Globus pallidus (tissue), 1 donor: ENCODE data around the gene IVD.
"Not testable (repeated sequence)": the region's sequence is repeated elsewhere in the genome, so short reads cannot be mapped to it uniquely, and the experiment has no call there.

Experiments
- DNase-seq: peaks from one replicate; pipeline ENCODE4 v3.0.0-alpha.2; 2015; ENCODE audit warnings: low spot score

Gene IVD

DNA sequence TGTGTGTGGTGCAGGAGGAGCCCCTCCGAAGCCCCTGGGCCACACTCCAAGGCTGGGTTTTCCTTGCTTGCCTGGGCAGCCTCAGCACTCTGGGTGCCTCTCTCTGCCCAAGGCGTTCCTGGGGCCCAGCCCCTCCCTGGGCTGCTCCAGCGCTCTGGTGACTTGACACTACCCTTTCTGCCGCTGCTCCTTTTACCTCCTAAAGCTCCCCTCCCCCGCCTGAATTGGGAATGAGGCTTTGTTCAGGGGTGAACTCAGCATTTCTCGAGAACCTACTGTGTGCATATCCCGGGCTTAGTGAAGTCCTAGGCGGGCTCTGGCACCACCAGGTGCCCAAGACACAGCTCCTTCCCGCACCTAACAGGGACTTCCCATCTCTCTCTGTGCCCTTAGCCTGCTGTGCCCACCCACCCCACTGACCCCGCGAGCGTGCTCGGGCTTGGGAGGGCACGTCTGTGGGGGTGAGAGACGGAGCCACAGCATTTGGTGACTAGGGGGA is 33.9 kb downstream of the IVD start:
- DNase-seq, result no peak

DNA sequence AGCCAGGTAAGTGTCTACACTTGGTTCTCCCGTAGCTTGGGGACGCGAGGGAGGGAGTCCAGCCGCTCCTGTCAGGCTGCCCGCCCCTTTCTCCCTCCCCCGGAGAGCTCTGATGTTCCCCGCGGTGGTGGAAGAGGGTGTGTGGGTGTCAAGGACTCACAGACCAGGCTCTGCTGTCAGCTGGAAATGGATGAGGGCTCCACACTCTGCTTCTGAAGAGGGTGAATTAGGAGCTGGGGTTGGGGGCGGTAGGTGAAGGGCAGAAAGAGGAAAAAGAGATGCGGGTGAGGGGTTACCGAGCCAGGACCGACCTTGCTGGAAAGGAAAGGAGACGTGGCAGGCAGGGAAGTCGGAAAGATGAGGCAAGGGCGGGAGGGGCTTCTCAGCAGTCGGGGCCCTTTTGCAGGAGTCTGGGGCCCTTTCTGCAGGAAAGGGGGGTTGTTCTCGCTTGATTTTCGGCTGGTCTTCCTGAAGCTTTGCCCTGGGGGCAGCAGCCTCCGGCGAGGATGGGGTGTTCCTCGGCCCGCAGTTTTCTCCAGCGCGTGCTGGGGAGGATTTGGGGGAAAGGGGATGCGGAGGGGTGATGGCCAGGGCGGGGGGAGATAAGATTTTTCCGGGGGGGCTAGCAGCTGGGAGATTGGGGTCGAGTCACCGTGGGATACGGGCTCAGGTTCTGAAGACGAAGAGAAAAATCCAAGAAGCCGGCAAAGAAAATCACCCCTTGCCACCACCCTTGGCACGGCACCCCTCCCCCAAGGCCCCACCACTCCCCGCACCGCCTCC is 34.6 kb downstream of the IVD start:
- no peak for DNase-seq

DNA sequence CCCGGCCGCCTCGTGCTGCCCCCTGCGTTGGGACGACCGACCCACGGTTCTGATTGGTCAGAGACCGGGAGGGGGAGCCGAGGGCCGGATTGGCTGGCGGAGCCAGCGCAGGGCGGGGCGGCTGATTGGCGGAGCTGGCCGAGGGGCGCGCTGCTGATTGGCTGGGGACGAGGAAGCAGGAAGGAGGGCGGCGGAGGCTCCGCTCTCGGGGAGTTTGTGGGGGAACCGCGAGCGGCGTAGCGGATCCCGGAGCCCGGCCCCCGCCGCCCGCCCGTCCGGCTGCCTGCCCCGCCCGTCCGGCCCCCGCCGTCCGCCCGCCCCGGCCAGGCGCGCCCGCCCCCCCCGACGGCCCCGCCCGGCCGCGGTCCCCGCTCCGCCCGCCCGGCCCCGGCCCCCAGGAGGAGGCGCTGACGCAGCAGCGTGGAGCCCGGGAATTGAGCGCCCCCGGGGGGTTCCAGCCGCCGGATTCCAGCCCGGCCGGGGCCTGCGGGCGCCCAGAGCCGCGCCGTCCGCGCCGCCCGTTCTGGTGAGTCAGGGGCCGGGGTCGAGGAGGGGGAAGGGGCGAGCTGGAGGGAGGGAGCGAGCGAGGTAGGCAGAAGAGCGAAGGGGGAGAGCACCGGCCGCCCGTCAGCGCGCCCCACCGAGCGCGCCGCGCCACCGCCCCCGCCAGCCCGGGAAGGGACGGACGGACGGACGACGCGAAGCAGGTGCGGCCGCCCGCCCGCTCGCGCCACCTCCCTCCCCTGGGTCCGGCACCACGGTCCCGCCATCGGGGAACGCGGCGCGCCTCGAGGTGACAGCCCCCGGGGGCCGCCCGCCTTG is 35.4 kb downstream of the IVD start, which contains the start of gene BAHD1:
TSS of gene BAHD1 (plus strand) at position 211 of the 822 bp plus-strand sequence. CDS start 17,512 bp downstream, outside the sequence.
- DNase-seq, result peak; percentile 95

GRCh38 chr15:40441565-40442531 is 36.3 kb downstream of the IVD start:
- DNase-seq, result no peak

- DNase-seq, result no peak
These were observed 37.7 kb downstream of the IVD start for GRCh38 chr15:40443255-40443654.

DNA sequence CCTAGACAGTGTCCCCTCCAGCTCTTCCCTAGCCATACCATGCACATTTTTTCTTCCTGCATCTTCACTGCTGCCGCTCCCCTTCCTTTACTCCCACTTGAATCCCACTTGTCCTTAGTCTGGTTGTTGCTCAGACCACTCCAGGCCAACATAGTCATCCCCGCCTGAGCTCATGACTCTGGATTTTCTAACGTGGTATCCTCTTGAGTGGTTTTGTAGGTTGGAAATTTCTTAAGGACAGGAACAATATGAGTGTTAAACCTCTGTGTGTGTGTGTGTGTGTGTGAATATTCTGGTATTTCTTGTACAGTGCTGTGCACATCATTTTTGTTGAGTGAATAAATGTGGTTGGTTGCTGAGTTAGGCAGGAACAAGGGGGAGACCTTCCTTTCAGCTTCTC is 38.3 kb downstream of the IVD start:
- DNase-seq, result no peak

DNA sequence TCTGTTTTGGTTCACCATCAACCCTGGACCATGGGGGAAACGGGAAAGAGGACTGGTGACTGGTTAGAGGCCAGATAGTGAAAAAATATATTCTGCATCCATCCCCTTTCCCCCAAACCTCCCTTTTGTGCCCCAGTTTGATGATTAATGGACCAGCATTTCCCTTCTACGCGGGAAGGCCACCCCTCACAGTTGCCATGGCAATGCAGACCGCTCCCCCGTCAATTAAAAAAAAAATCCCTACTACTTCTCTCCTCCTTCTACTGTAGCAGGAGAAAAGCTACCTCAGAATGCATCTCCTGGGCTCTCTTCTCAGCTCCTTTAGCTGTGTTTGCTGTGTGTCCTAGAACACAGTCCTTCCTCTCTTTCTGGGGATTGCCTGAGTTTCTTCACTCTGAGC is 39.1 kb downstream of the IVD start:
- DNase-seq, result no peak

- DNase-seq, result no peak
These were observed 39.9 kb downstream of the IVD start for GRCh38 chr15:40445421-40445922.

GRCh38 chr15:40446144-40446543 is 40.5 kb downstream of the IVD start:
- no peak for DNase-seq

- no peak for DNase-seq
These were observed 42.8 kb downstream of the IVD start for GRCh38 chr15:40448354-40448753.

GRCh38 chr15:40449275-40449674 is 43.7 kb downstream of the IVD start:
- no peak for DNase-seq

GRCh38 chr15:40450047-40450446 is 44.5 kb downstream of the IVD start:
- no peak for DNase-seq

GRCh38 chr15:40451527-40452158 is 46.0 kb downstream of the IVD start:
- no peak for DNase-seq

GRCh38 chr15:40452296-40453090 is 46.9 kb downstream of the IVD start:
- DNase-seq, result no peak

- DNase-seq, result not testable (repeated sequence)
These were observed 48.3 kb downstream of the IVD start for GRCh38 chr15:40453941-40454340.

- no peak for DNase-seq
These were observed 49.4 kb downstream of the IVD start for GRCh38 chr15:40454904-40455391.

DNA sequence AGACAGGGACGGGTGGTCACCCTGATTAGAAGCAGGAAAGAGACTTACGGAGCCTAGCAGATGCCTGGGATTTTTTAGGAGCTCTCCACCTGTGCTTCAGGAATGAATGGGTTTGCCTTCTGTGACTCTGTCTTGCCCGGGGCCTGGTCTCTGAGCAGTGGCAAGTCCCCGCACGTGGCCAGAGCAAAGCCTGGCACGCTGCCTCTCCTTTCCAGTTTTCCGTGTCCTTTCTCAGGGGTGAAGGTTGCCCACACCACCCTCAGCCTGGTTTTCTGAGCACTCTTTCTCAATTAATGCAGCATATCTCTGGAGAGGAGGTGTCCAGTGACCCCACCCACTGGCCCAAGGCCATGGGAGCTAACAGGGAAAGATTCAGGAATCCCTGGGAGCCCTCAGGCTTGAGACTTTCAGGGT is 50.7 kb downstream of the IVD start:
- no peak for DNase-seq

DNA sequence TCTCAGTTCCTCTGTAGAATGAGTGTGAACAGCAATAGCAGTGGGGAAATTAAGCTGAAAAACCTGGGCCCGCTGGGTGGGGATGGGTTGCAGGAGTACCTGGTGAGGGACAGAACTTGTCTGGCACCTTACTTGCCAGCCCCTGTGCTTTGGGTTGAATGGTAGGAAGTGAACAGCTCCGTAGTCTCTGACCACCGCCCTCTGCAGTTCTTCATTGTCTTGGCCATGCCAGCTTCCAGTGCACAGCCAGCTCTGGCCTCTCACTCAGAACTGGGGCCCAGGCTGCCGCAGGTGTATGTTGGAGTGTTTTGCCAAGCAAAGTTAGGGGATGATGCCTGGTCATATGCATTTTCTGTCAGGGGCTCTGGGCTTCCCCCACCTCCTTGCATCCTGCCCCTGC is 51.1 kb downstream of the IVD start:
- no peak for DNase-seq

DNA sequence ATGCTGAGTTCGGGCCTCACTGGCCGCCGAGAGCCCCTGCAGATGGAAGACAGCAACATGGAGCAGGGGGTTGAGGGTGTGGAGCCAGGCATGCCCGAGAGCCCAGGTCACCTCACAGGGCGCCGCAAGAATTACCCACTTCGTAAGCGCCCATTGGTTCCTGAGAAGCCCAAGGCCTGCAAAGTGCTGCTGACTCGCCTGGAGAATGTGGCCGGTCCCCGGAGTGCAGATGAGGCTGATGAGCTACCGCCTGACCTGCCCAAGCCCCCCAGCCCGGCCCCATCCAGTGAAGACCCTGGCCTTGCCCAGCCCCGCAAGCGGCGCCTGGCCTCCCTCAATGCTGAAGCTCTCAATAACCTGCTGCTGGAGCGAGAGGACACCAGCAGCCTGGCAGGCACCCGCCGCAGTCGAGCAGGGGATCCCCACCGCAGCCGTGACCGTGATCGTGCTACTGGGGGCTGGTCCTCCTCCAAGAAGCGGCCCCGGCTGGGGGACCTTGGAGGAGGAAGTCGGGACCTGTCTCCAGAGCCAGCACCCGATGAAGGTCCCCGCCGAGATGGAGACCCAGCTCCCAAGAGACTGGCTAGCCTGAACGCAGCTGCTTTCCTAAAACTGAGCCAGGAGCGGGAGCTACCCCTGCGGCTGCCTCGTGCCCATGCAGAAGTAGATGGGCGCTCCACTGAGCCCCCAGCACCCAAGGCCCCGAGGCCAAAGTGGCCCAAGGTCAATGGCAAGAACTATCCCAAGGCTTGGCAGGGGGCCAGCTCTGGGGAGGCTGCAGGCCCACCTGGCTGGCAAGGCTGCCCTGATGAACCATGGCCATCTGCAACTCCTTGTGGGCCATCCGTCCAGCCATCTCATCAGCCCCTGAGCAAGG is 53.1 kb downstream of the IVD start:
- DNase-seq, result no peak
